HG02623 (cell line): ENCODE measurements around the gene CCDC60.

Experiments used
- ATAC-seq: cut with Tn5 transposase; IDR thresholded peaks from one replicate; pipeline ENCODE4 v1.9.1; 2021; ENCODE audit warnings: moderate library complexity; ENCODE audit not compliant: unreplicated experiment

CCDC60 gene

DNA sequence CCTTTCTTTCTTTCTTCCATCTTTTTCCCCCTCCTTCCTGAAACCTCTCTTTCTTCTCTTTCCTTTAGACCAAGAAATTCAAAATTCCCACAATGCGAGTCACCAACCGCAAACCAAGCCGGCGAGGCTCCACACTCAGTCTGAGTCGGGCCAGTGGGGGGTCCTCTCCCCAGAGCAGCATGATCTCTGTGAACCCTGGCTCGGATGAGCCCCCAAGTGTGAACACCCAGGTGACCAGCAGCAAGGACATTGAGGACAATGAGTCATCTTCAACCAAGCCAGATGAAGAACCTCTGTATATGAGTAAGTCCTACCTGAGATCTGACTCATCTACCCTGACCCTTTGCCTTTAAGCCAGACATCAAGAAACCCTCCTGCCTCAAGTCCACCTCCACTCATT, 170.5 kb downstream of the CCDC60 start:
- no peak for ATAC-seq

- ATAC-seq = no peak
These were observed 178.4 kb downstream of the CCDC60 start for GRCh38 chr12:119512772-119513497.

GRCh38 chr12:119528241-119528640, 193.7 kb downstream of the CCDC60 start:
- no peak for ATAC-seq

DNA sequence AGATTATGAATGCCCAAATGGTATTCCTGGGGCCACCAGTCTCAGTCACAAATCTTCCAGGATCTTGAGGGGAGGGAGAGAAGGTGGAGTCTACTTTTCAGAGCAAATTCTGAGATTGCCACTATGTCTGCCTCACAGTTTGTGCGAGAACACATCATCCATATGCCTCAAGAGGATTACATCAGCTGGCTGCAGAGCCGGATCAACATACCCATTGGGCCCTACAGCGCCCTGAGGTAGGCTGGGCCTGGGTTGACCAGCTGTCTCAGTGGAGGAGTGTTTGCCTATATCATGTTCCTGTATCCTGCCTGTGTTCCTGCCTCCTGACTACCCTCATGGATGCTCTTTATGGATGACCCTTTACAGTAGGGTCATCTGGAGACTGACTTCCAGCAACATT, 205.9 kb downstream of the CCDC60 start:
- no peak for ATAC-seq

- peak; percentile 55 for ATAC-seq
These were observed 210.5 kb downstream of the CCDC60 start for GRCh38 chr12:119544765-119545625.

- ATAC-seq = no peak
These were observed 211.8 kb downstream of the CCDC60 start for GRCh38 chr12:119546340-119546739.

GRCh38 chr12:119547001-119547400, 212.5 kb downstream of the CCDC60 start:
- no peak for ATAC-seq

GRCh38 chr12:119556854-119557253, 222.3 kb downstream of the CCDC60 start:
- no peak for ATAC-seq

- no peak for ATAC-seq
These were observed 230.9 kb downstream of the CCDC60 start for GRCh38 chr12:119565404-119565803.

GRCh38 chr12:119570771-119571170, 236.2 kb downstream of the CCDC60 start:
- ATAC-seq = no peak

GRCh38 chr12:119573086-119573485, 238.6 kb downstream of the CCDC60 start:
- ATAC-seq = no peak

- ATAC-seq = no peak
These were observed 239.7 kb downstream of the CCDC60 start for GRCh38 chr12:119574255-119574654.

DNA sequence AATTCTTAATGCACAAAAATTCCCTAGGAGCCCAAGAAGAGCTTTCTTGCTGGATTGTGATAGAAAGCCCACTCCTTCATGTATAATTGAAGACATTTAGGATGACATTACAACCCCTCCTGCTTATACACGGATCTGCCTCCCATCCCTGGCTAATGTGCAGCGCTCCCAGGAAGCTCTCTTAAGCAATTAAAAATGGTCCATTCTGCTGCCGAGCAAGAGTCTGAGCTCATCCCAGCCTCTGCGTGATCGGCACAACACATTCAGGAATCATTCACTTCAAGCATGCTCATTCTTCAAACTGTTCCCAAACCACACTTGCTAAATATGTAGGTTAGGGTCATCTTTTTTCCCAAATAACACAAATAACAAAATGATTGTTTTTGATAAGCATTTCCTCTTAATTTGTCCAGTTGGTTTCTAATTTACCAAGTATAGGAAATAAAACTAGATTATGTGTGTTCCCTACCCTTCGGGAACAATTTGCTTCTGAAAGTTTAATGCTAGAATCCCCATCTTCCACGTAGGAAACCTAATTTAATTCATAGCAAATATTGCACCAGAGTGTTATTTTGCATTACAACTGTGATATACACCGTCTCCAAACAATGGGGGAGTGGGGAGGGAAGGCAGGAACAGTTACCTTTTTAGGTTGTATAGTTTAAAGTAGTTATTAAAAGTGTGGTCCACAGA, 241.7 kb downstream of the CCDC60 start:
- ATAC-seq = no peak

DNA sequence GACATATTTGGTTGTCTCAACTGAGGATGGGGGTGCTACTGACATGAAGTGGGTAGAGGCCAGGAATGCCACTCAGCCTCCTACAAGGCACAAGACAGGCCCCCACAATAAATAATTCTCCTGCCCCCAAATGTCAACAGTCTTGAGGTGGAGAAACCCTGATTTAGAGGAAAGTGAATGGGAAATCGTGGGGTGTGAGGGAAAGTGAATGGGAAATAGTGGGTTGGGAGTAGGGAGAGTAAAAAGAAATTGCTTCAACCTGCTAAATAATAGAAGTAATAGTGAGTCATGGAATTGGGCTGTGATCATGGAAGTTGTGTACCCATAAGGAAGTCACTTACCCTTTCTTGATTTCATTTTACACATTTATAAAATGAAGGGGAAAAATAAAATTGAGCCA, 242.4 kb downstream of the CCDC60 start:
- no peak for ATAC-seq

DNA sequence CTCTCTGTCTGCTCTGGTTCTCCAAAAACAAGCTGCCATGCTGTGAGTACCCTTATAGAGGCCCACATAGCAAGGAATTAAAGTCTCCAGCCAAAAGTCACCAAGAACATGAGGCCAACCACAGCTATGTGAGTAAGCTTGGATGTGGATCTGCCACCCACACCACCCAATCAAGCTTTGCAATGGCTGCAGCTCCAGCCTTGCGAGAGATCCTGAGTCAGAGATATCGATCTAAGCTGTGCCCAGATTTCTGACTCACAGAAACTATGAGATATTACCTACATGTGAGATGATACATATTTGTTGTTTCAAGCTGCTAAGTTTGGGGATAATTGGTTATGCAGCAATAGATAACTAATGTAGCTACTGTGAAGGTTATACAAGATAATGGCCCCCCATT, 243.6 kb downstream of the CCDC60 start:
- no peak for ATAC-seq

GRCh38 chr12:119589097-119589496, 254.6 kb downstream of the CCDC60 start:
- no peak for ATAC-seq

GRCh38 chr12:119589634-119590033, 255.1 kb downstream of the CCDC60 start:
- ATAC-seq = no peak
